Ovary (tissue), 3 donors: ENCODE data around the gene RBMS1.

Experiments used
- CTCF ChIP-seq, 3 donors: fragments of 450-650 bp in 2 of 3; fragments of 200-600 bp in 1 of 3; IDR thresholded peaks; one replicate each; pipeline versions ENCODE4 v1.5.1 to v1.8.0; 2016 to 2022; ENCODE audit warnings: antibody characterized with exemption in 3 of 3, mild to moderate bottlenecking in 1 of 3
- EP300 ChIP-seq: sonication (generic); formaldehyde crosslinking; IDR thresholded peaks from one replicate; pipeline ENCODE4 v1.6.1; 2017; ENCODE audit warnings: antibody characterized with exemption
- POLR2A ChIP-seq: fragments of 450-650 bp; IDR thresholded peaks from one replicate; pipeline ENCODE4 v1.6.1; 2017; ENCODE audit warnings: antibody characterized with exemption, mild to moderate bottlenecking, moderate library complexity
- donor health status: DM: no; HTN: no; CAD: no.

DNA sequence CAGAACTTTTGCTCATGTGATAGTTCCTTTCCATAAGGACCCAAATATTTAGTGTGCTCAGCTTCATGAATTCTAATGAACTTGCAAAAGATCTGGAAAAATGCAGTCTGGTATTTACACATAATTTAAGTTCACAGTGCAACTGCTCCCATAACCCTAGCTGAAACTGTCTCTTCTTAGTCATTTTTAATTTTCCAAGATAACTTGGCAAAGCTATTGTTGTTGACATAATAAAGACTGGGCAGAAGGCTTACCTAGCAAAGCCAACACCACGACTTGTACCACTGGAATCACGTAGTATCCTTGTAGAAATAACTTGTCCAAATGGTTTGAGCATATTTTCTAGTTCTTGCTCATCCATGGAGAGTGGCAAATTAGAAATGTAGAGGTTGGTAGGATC, 190.5 kb downstream of the RBMS1 start:
- TF ChIP-seq CTCF (IDR thresholded peaks at IDR 0.05) (no peak), EP300 (no peak), POLR2A (no peak)
